Dendritic cell treated with granulocyte-macrophage colony-stimulating factor and Interleukin-4, amounts not matched to agents 40 ng/mL and 50 ng/mL, for 4 days (primary cell): Measurements from ENCODE around the gene VLDLR.

ENCODE experiments used
- H3K27ac Mint-ChIP-seq: one replicate; pipeline ENCODE4 v1.8.0; 2022; ENCODE audit warnings: mild to moderate bottlenecking, mixed read lengths
- H3K27me3 Mint-ChIP-seq: one replicate; pipeline ENCODE4 v1.8.0; 2022; ENCODE audit warnings: mild to moderate bottlenecking, mixed read lengths
- H3K36me3 Mint-ChIP-seq: one replicate; pipeline ENCODE4 v1.8.0; 2022; ENCODE audit warnings: low read depth, mixed read lengths
- H3K4me1 Mint-ChIP-seq: one replicate; pipeline ENCODE4 v1.8.0; 2022; ENCODE audit warnings: low read depth, mixed read lengths
- H3K4me3 Mint-ChIP-seq: one replicate; pipeline ENCODE4 v1.8.0; 2022; ENCODE audit warnings: mild to moderate bottlenecking, moderate library complexity, mixed read lengths
- H3K9me3 Mint-ChIP-seq: one replicate; pipeline ENCODE4 v1.8.0; 2022; ENCODE audit warnings: mixed read lengths
- intact Hi-C: fragments of 100-400 bp; cut with micrococcal nuclease; formaldehyde crosslinking; loops from one replicate; pipeline ENCODE4 v1.15.0; 2022

VLDLR gene

DNA sequence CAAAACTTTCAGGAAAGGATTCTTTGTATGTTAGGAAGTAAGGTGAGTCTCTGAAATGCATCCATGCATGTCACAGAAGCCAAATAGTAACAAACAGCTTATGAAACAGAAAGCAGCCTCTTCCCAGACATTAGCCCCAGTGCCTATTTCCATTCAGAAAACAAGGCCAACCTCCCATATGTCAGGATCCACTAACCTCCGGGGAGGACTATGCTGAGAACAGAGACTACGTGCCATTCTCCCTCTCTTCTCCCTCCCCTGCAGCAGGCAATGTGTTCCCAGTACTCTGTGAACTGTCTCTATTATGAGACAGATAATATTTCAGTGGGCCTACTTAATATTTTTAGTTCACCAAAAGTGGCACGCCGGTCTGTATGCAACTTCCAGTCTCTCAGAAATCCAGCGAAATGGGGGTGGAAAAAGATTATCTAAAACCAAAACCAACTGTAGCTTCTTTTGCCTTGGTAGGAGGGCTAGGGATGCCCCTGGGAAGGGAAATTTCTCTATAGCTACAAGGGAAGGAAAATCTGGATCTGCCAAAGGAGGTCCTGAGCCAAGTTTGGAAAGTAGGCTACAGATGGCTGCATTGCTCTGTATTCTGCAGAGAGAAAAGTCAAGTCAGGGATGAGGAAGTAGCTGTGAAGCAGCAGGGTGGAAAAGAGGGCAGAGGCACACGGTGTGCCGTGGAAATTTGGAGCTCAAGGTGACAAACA lies 42.0 kb downstream of the VLDLR start:
- Mint-ChIP-seq H3K36me3 (no peaks in the 10 kb centered on the region), H3K27me3 (no peaks in the 10 kb centered on the region), H3K4me1 (no peaks in the 10 kb centered on the region), H3K9me3 (peaks cover 11% of the 10 kb centered on the region), H3K4me3 (no peak overlapping the region), H3K27ac (no peak overlapping the region)
- intact Hi-C loops = no loop called here

- Mint-ChIP-seq H3K27ac (no peak overlapping the region), H3K36me3 (no peaks in the 10 kb centered on the region), H3K9me3 (peaks cover 11% of the 10 kb centered on the region), H3K27me3 (no peaks in the 10 kb centered on the region), H3K4me1 (no peaks in the 10 kb centered on the region), H3K4me3 (no peak overlapping the region)
- intact Hi-C loops = no loop called here
Observed at GRCh38 chr9:2664174-2665065, 42.8 kb downstream of the VLDLR start.

- Mint-ChIP-seq H3K4me3 (no peak overlapping the region), H3K9me3 (peaks cover 11% of the 10 kb centered on the region), H3K4me1 (no peaks in the 10 kb centered on the region), H3K27me3 (no peaks in the 10 kb centered on the region), H3K27ac (no peak overlapping the region), H3K36me3 (no peaks in the 10 kb centered on the region)
- intact Hi-C loops = no loop called here
Observed at GRCh38 chr9:2666569-2666968, 45.0 kb downstream of the VLDLR start.

- no peaks in the 10 kb centered on the region for H3K36me3 Mint-ChIP-seq
- no peaks in the 10 kb centered on the region for H3K9me3 Mint-ChIP-seq
- no peaks in the 10 kb centered on the region for H3K4me1 Mint-ChIP-seq
- H3K27ac Mint-ChIP-seq = no peak overlapping the region
- no peaks in the 10 kb centered on the region for H3K27me3 Mint-ChIP-seq
- no peak overlapping the region for H3K4me3 Mint-ChIP-seq
- intact Hi-C loops = no loop called here
Observed at GRCh38 chr9:2673161-2673560, 51.6 kb downstream of the VLDLR start.

DNA sequence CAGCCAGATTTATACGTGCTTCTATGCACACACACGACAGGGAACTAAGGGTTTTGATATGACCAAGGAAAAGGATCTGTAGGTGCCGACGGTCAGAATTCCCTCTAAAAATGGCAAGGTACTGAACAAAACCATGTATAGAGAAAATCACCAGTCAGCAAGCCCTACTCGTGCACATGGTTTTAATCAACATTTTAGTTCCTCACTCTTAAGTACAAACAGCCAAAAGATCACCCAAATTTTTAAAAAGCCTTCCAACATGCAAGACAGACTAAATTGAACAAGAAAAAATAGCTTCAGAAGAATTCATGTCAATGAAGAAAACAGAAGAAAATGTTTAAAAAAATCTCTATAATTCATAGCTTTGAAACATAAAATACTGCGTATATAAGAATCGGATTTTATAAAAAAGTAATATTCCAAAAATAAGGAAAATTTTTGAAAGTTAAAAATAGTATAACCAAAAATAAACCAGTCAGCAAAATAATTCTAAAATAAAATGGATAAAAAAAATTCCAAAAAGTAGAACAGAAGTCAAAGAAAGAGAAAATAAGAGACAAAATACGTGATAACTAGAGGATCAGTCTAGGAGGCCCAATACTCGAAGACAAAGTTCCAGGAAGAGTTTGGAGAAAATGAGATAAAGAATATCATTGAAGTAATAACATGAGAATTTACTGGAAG lies 52.7 kb downstream of the VLDLR start:
- intact Hi-C loops = no loop called here
- no peak overlapping the region for H3K4me3 Mint-ChIP-seq
- no peaks in the 10 kb centered on the region for H3K9me3 Mint-ChIP-seq
- H3K36me3 Mint-ChIP-seq = no peaks in the 10 kb centered on the region
- no peaks in the 10 kb centered on the region for H3K27me3 Mint-ChIP-seq
- H3K4me1 Mint-ChIP-seq = no peaks in the 10 kb centered on the region
- H3K27ac Mint-ChIP-seq = no peak overlapping the region

GRCh38 chr9:2675834-2676233 lies 54.2 kb downstream of the VLDLR start:
- H3K4me1 Mint-ChIP-seq = no peaks in the 10 kb centered on the region
- intact Hi-C loops = no loop called here
- H3K36me3 Mint-ChIP-seq = no peaks in the 10 kb centered on the region
- H3K9me3 Mint-ChIP-seq = no peaks in the 10 kb centered on the region
- H3K27ac Mint-ChIP-seq = no peak overlapping the region
- no peak overlapping the region for H3K4me3 Mint-ChIP-seq
- no peaks in the 10 kb centered on the region for H3K27me3 Mint-ChIP-seq

DNA sequence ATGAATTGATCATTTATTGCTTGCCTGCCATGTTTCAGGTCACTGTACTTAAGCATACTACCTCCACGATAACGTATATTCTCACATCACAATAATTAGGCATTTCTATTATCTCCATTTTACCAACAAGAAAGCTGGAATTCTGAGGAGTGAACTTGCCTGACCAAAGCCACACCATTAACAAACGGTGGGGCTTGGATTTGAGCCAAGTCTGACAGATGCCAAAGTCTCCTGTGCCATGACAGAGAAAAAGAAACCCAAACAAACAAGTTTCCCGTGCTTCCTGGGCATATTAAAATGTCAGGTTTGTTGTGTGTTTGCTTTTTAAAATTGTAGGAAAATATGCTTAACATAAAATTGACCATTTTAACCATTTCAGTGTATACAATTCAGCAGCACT lies 54.9 kb downstream of the VLDLR start:
- Mint-ChIP-seq H3K27ac (no peak overlapping the region), H3K4me3 (no peak overlapping the region), H3K27me3 (no peaks in the 10 kb centered on the region), H3K36me3 (no peaks in the 10 kb centered on the region), H3K4me1 (no peaks in the 10 kb centered on the region), H3K9me3 (no peaks in the 10 kb centered on the region)
- intact Hi-C loops = no loop called here

DNA sequence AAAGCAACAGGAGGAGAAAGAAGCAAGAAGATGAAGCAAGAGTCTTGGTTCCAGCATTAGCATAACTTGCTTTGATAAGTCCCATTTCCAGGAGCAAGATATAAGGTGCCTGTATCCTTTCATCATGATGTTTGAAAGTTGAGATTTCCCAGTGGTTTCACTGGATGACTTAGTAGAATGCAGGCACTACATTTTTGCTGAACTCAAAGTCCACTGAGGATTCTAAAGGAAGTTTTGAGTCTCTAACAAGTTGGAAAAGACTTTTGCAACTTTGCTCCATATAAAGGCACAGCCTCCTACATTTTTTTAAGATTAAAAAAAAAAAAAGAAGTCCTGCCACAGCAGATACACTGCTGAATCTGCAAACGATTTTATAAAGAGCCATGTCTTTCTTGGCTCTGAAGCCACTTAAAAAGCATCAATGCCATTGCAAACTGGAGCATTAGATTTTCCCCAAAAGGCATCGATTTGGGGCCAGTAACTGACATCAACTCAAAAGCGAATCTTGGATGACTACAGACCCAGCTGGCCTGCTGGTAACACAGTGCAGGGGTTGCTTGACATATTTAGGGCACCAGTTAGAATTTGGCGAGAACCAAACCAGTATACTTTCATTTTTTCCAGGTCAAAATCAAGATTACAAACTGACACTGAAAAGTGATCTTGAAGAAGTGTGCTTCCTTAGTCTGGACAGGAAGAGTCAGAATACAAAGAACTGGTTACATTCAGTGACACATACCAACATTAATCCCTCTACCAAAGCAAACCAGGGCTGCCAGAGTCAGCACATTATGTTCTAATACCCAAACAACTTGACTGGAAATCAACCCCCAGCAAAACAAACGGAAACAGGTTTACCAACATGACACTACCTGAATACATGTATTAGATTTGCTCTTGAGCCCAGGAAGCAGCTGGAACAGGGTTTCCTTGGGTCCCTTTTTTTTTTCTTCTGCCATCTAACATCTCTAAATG lies 56.6 kb downstream of the VLDLR start:
- H3K27ac Mint-ChIP-seq = no peak overlapping the region
- no peak overlapping the region for H3K4me3 Mint-ChIP-seq
- no peaks in the 10 kb centered on the region for H3K36me3 Mint-ChIP-seq
- intact Hi-C loops = no loop called here
- no peaks in the 10 kb centered on the region for H3K9me3 Mint-ChIP-seq
- H3K27me3 Mint-ChIP-seq = no peaks in the 10 kb centered on the region
- H3K4me1 Mint-ChIP-seq = no peaks in the 10 kb centered on the region

DNA sequence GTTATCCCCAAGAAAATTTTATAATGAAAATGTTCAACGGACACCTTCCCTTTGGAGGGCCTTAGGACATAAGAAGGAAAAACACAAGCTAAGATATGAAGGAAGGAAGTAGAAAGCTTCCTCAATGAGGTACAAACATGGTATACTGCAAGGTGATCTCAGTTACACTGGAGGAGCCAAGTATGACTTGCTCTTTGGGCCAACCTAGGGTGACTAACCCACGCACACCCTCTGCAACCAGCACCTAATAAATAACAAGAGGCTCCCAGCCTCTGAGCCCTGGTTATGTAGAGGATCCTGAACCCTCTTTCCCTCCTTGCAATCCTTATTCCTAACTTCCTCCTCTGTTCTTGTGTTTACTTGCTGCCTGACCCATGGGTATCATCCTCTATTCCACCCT lies 57.4 kb downstream of the VLDLR start:
- H3K27ac Mint-ChIP-seq = no peak overlapping the region
- intact Hi-C loops = no loop called here
- H3K4me1 Mint-ChIP-seq = no peaks in the 10 kb centered on the region
- no peaks in the 10 kb centered on the region for H3K36me3 Mint-ChIP-seq
- H3K27me3 Mint-ChIP-seq = no peaks in the 10 kb centered on the region
- H3K9me3 Mint-ChIP-seq = no peaks in the 10 kb centered on the region
- H3K4me3 Mint-ChIP-seq = no peak overlapping the region

DNA sequence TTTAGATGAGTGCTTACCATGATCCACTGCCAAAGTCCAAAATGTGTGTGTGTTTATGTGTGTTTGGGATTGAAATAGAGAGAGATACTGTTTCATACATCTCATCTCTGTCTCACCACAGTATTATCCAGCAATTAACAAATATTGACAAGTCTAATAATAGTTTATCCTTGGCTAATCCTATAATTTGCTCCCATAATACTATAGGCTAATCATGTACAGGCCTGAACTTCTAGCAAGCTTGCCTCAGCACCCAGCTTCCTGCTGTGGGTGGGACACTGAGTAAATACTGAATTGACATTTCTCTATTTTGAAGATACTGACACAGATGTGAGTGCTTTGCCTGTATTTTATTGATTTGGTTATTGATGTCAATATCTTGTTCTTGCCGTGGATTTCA lies 60.4 kb downstream of the VLDLR start:
- intact Hi-C loops = no loop called here
- no peak overlapping the region for H3K27ac Mint-ChIP-seq

GRCh38 chr9:2686911-2687310 lies 65.3 kb downstream of the VLDLR start:
- H3K9me3 Mint-ChIP-seq = no peaks in the 10 kb centered on the region
- no peak overlapping the region for H3K4me3 Mint-ChIP-seq
- H3K4me1 Mint-ChIP-seq = no peaks in the 10 kb centered on the region
- no peak overlapping the region for H3K27ac Mint-ChIP-seq
- intact Hi-C loops = no loop called here
- no peaks in the 10 kb centered on the region for H3K36me3 Mint-ChIP-seq
- H3K27me3 Mint-ChIP-seq = no peaks in the 10 kb centered on the region

More for the DNA sequence above, 60.4 kb downstream of the VLDLR start:
- H3K9me3 Mint-ChIP-seq = no peaks in the 10 kb centered on the region
- no peak overlapping the region for H3K4me3 Mint-ChIP-seq
- H3K27me3 Mint-ChIP-seq = no peaks in the 10 kb centered on the region
- no peaks in the 10 kb centered on the region for H3K36me3 Mint-ChIP-seq
- H3K4me1 Mint-ChIP-seq = no peaks in the 10 kb centered on the region

DNA sequence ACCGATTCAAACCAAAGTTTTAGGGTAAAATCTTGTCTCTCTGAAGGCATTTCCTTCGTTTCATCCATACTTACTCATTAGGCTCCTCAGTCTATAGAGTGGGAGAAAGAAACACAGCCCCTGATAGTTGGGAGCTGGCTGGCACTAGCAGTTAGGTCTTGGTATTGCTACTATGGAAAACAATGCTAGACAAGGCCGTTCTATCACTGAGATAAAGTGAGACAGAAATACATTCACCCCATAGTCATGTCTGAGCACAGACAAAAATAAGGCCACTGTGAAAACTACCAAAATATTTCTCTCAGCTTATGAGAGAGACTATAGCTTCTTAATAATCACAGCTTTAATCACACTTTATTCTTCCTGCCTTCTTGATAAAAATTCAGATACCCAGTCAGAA lies 67.0 kb downstream of the VLDLR start:
- intact Hi-C loops = no loop called here
- H3K4me3 Mint-ChIP-seq = no peak overlapping the region
- no peaks in the 10 kb centered on the region for H3K9me3 Mint-ChIP-seq
- H3K36me3 Mint-ChIP-seq = no peaks in the 10 kb centered on the region
- H3K27me3 Mint-ChIP-seq = no peaks in the 10 kb centered on the region
- H3K4me1 Mint-ChIP-seq = no peaks in the 10 kb centered on the region
- no peak overlapping the region for H3K27ac Mint-ChIP-seq

GRCh38 chr9:2691212-2691611 lies 69.6 kb downstream of the VLDLR start:
- H3K36me3 Mint-ChIP-seq = no peaks in the 10 kb centered on the region
- no peaks in the 10 kb centered on the region for H3K9me3 Mint-ChIP-seq
- H3K27ac Mint-ChIP-seq = no peak overlapping the region
- no peaks in the 10 kb centered on the region for H3K27me3 Mint-ChIP-seq
- no peak overlapping the region for H3K4me3 Mint-ChIP-seq
- intact Hi-C loops = no loop called here
- H3K4me1 Mint-ChIP-seq = no peaks in the 10 kb centered on the region
